ENCODE results near the gene SNX2.
A peak's percentile ranks its signal among the peaks of the same experiment; 100 is the strongest.
"Not testable (repeated sequence)": the region's sequence is repeated elsewhere in the genome, so short reads cannot be mapped to it uniquely, and the experiment has no call there.

SNX2 gene

GRCh38 chr5:122774861-122775549 lies at the start of gene SNX2:
Gene SNX2, plus strand, starts transcription at chr5:122775080. Its CDS starts 24 bp downstream, at chr5:122775104.
- peak; percentile 92 for DNase-seq (ENCODE audit: low read depth)

- DNase-seq (ENCODE audit: low read depth), result peak; percentile 85
Observed at GRCh38 chr5:122727112-122727541, 47.8 kb upstream of the SNX2 start.

- no peak for DNase-seq (ENCODE audit: low read depth)
Observed at GRCh38 chr5:122730037-122730436, 44.8 kb upstream of the SNX2 start.

- no peak for DNase-seq (ENCODE audit: low read depth)
Observed at GRCh38 chr5:122730456-122730855, 44.4 kb upstream of the SNX2 start.

- DNase-seq (ENCODE audit: low read depth), result no peak
Observed at GRCh38 chr5:122736086-122736845, 38.6 kb upstream of the SNX2 start.

GRCh38 chr5:122738088-122738487 lies 36.8 kb upstream of the SNX2 start:
- DNase-seq (ENCODE audit: low read depth), result no peak

- no peak for DNase-seq (ENCODE audit: low read depth)
Observed at GRCh38 chr5:122741681-122742080, 33.2 kb upstream of the SNX2 start.

- DNase-seq (ENCODE audit: low read depth), result no peak
Observed at GRCh38 chr5:122743261-122743660, 31.6 kb upstream of the SNX2 start.

GRCh38 chr5:122745597-122745996 lies 29.3 kb upstream of the SNX2 start:
- DNase-seq (ENCODE audit: low read depth), result no peak

GRCh38 chr5:122749886-122750285 lies 25.0 kb upstream of the SNX2 start:
- DNase-seq (ENCODE audit: low read depth), result no peak

GRCh38 chr5:122751293-122751782 lies 23.5 kb upstream of the SNX2 start:
- DNase-seq (ENCODE audit: low read depth), result peak; percentile 72

GRCh38 chr5:122753500-122753899 lies 21.4 kb upstream of the SNX2 start:
- DNase-seq (ENCODE audit: low read depth), result no peak

- no peak for DNase-seq (ENCODE audit: low read depth)
Observed at GRCh38 chr5:122755783-122756182, 19.1 kb upstream of the SNX2 start.

GRCh38 chr5:122756264-122756911 lies 18.5 kb upstream of the SNX2 start:
- DNase-seq (ENCODE audit: low read depth), result peak; percentile 87

GRCh38 chr5:122757285-122757684 lies 17.6 kb upstream of the SNX2 start:
- DNase-seq (ENCODE audit: low read depth), result no peak

- no peak for DNase-seq (ENCODE audit: low read depth)
Observed at GRCh38 chr5:122759241-122760070, 15.4 kb upstream of the SNX2 start.

- DNase-seq (ENCODE audit: low read depth), result no peak
Observed at GRCh38 chr5:122760236-122760635, 14.6 kb upstream of the SNX2 start.

GRCh38 chr5:122761115-122761514 lies 13.8 kb upstream of the SNX2 start:
- DNase-seq (ENCODE audit: low read depth), result no peak

- DNase-seq (ENCODE audit: low read depth), result not testable (repeated sequence)
Observed at GRCh38 chr5:122761896-122762295, 13.0 kb upstream of the SNX2 start.

GRCh38 chr5:122766130-122766529 lies 8.8 kb upstream of the SNX2 start:
- no peak for DNase-seq (ENCODE audit: low read depth)

- no peak for DNase-seq (ENCODE audit: low read depth)
Observed at GRCh38 chr5:122770477-122770876, 4.4 kb upstream of the SNX2 start.

GRCh38 chr5:122772446-122772845 lies 2.4 kb upstream of the SNX2 start:
- DNase-seq (ENCODE audit: low read depth), result peak; percentile 19

Measured in ELR (cell line).